ENCODE measurements around the gene SDSL.

GRCh38 chr12:113381220-113381619, 41.0 kb upstream of the SDSL start:
- TF ChIP-seq CTCF (IDR thresholded peaks at IDR 0.05 in 2 of 3, conservative IDR thresholded peaks at IDR 0.05 in 1 of 3; ENCODE audit: control insufficient read depth in 2 of 3, extremely low read depth in 1 of 3, insufficient read depth in 1 of 3, low read depth in 3 of 3, low read length in 3 of 3) (no peak), TCF12 (IDR thresholded peaks at IDR 0.05; ENCODE audit: low read depth, low read length) (no peak), ZBTB11 (CRISPR knock-in tag; IDR thresholded peaks at IDR 0.05) (no peak), BHLHE40 (IDR thresholded peaks at IDR 0.05; ENCODE audit: borderline replicate concordance in 1 of 2, low read depth in 2 of 2, low read length in 1 of 2) (no peak), EZH2 (IDR thresholded peaks at IDR 0.05; ENCODE audit: borderline replicate concordance, control insufficient read depth, low read depth, low read length) (no peak), SMC3 (IDR thresholded peaks at IDR 0.05; ENCODE audit: borderline replicate concordance, low read length) (no peak)
